22Rv1 (cell line): ENCODE measurements around the gene ACAT2.

Experiments used
- H3K27ac ChIP-seq: fragments of 450-650 bp; 2 replicates; pipeline ENCODE4 v1.5.1; 2017
- ZFX ChIP-seq: fragments of 450-650 bp; IDR thresholded peaks from 2 replicates; pipeline ENCODE4 v1.6.1; 2017; ENCODE audit warnings: antibody characterized with exemption, borderline replicate concordance
- TF ChIP-seq, protein P1 (sequence below): fragments of 450-650 bp; IDR thresholded peaks from 2 replicates; pipeline ENCODE4 v1.5.1; 2017; ENCODE audit warnings: mild to moderate bottlenecking

The ACAT2 gene

DNA sequence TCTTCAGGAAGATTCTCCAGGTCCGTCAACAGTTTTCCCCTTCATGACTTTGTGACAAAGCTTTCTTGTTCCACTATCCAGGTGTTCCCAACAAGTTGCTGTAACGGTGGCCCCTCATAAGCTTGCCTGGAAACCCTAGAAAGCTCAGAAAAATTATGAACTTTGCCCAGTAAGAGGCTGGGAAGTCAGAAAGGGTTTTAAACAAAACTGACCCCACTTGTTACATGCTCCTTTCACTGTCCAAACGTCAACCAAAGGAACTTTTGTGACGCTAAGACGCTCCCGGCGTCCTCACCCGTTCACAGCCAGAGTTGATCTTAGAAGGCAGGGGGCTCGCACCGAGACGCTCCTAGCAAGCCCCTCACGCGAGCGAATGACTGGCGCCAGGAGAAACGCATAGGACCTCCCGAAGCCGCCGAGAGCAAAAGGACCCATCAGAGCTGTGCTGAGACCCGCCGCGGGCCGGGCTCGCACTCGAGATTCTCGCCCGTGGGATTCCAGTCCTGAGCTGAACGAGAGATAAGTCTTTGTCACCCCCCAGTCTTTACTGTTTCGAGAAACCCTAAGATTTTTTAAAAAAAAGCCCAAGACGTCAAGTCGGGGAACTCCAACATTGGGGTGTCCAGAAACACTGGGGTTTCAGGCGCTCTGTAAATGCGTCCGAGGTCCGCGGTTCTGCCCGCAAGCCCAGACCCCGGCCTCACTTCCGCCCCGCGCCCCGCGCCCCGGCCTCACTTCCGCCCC is 544 bp upstream of the ACAT2 start:
- H3K27ac ChIP-seq: peak overlapping the region; percentile 94
- no peak for TF ChIP-seq ZFX
- TF ChIP-seq, protein P1, sequence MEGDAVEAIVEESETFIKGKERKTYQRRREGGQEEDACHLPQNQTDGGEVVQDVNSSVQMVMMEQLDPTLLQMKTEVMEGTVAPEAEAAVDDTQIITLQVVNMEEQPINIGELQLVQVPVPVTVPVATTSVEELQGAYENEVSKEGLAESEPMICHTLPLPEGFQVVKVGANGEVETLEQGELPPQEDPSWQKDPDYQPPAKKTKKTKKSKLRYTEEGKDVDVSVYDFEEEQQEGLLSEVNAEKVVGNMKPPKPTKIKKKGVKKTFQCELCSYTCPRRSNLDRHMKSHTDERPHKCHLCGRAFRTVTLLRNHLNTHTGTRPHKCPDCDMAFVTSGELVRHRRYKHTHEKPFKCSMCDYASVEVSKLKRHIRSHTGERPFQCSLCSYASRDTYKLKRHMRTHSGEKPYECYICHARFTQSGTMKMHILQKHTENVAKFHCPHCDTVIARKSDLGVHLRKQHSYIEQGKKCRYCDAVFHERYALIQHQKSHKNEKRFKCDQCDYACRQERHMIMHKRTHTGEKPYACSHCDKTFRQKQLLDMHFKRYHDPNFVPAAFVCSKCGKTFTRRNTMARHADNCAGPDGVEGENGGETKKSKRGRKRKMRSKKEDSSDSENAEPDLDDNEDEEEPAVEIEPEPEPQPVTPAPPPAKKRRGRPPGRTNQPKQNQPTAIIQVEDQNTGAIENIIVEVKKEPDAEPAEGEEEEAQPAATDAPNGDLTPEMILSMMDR: no peak

DNA sequence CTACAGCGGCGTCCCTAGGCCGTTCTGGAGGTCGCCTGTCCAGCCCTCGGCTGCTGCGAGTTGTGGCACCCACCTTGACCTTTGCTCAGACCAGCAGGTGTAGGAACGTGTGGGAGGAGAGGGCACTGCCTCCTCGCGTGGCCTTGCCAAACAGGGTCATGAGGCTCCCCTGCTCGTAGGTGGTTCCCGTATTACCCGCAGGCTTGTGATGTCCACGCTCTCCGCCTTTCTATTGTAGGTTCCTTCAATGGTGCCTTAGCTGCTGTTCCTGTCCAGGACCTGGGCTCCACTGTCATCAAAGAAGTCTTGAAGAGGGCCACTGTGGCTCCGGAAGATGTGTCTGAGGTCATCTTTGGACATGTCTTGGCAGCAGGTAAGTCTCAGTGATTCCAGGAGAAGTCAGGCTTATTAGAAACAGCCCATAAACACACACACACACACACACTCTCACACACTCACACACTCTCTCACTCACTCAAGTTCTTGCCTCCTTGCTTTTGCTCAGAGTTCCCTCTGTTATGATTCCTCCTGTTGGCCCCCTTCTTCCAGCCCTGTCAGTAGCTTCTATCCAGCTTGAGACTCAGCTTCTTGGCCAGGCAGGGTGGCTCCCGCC is 942 bp downstream of the ACAT2 start:
- TF ChIP-seq, protein P1: no peak
- no peak for TF ChIP-seq ZFX
- peak overlapping the region; percentile 94 for H3K27ac ChIP-seq

DNA sequence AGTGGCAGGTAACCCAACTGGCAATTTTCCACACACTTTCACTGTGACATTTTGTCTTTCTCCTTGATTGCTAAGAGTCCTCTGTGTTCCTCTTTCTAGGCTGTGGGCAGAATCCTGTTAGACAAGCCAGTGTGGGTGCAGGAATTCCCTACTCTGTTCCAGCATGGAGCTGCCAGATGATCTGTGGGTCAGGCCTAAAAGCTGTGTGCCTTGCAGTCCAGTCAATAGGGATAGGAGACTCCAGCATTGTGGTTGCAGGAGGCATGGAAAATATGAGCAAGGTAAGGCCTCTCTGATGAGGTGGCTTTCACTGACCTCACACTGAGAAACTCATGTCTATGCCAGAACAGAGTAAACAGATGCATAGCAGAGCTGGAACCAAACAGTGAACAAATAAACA is 5.1 kb downstream of the ACAT2 start:
- H3K27ac ChIP-seq: no peak overlapping the region
- no peak for TF ChIP-seq ZFX
- TF ChIP-seq, protein P1: no peak

DNA sequence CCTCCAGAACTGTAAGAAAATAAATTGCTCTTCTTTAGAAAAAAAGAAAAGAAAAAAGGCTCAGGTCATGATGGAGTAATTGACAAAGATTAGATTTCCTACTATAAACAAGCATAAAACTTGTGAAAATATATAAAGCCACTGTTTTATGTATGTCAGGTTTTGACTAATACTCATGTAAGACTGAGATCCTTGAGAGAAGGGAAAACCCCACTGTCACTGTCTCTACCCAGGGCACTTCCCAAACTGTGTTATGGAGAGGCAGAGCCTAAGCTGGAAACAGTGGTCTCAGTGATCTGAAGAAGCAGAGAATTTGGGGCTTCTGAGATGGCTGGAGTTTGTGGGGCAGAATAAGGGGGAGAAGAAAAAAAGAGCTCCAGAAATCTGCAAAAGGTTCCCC is 7.6 kb downstream of the ACAT2 start:
- no peak overlapping the region for H3K27ac ChIP-seq
- TF ChIP-seq, protein P1: no peak
- no peak for TF ChIP-seq ZFX

DNA sequence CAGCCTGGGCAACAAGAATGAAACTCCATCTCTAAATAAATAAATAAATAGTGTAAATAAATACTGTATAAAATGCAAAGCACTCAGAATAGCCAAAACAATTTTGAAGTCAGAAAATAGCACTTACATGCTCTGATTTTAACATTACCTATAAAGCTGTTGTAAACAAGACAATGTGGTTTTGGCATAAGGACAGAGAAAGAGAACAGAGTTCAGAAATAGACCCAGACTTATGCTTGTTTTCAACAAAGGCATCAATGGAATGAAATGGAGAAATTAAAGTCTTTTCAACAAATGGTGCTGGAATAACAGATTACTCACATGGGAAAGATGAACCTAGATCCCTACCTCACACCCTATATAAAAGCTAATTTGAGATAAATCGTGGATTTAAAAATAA is 10.4 kb downstream of the ACAT2 start:
- TF ChIP-seq, protein P1: no peak
- TF ChIP-seq ZFX: no peak

DNA sequence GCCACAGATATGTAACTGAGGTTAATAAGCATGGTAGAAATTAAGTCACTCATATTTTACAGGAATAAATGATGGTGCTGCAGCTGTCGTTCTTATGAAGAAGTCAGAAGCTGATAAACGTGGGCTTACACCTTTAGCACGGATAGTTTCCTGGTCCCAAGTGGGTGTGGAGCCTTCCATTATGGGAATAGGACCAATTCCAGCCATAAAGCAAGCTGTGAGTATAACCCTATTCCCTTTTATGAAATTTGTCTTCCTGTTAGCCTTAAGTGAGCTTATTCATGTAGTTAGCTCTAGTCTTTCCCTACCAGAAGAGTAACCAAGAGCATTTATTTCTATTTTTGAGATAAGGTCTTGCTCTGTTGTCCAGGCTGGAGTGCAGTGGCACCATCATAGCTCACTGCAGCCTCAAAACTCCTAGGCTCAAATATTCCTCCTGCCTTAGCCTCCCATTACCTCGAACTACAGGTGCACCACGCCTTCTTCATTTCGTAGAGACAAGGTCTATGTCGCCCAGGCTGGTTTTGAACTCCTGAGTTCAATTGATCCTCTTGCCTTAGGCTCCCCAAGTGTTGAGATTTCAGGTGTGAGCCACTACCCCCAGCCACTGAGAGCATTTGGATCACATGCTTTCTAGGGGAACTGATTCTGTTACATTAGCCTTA is 15.5 kb downstream of the ACAT2 start:
- peak overlapping the region; percentile 22; the same call in 1 of the 2 replicates for H3K27ac ChIP-seq
- no peak for TF ChIP-seq ZFX
- TF ChIP-seq, protein P1: no peak

More for the DNA sequence above, 10.4 kb downstream of the ACAT2 start:
- H3K27ac ChIP-seq: no peak overlapping the region

DNA sequence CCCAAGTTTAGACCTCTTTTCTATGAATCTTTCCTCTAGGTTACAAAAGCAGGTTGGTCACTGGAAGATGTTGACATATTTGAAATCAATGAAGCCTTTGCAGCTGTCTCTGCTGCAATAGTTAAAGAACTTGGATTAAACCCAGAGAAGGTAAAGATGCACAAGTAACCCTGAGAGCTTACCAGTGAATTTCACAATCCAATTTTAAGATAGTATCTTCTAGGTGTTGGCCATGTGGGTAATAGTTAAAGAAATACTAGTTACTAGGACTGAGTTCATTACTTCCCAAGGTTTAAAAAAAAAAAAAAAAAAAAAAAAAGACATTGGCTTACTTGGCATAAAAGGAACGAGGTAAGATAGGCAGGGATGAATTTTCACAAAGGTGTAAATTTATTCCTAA is 16.3 kb downstream of the ACAT2 start:
- peak overlapping the region; percentile 22; the same call in 1 of the 2 replicates for H3K27ac ChIP-seq
- TF ChIP-seq, protein P1: no peak
- no peak for TF ChIP-seq ZFX
